Measurements from ENCODE around the gene PGM3.

Gene PGM3

GRCh38 chr6:83138758-83139157 lies 54.3 kb downstream of the PGM3 start:
- Histone ChIP-seq H3K9me3 (ENCODE audit: insufficient read depth, low read length) (no peaks in the 10 kb centered on the region), H3K4me3 (ENCODE audit: low read length) (no peak overlapping the region), H3K27ac (ENCODE audit: low read length) (no peak overlapping the region), H4K20me1 (ENCODE audit: insufficient read depth, low read length) (no peaks in the 10 kb centered on the region), H3K4me2 (ENCODE audit: low read length) (no peak overlapping the region), H3K27me3 (ENCODE audit: low read depth, low read length) (no peaks in the 10 kb centered on the region), H3K36me3 (replicated peaks; ENCODE audit: low read depth, low read length) (peaks cover 50% of the 10 kb centered on the region), H3K9ac (ENCODE audit: low read length) (no peak overlapping the region), H3K79me2 (ENCODE audit: low read length) (no peaks in the 10 kb centered on the region), H3K4me1 (ENCODE audit: low read length) (peaks cover 7% of the 10 kb centered on the region; the same call in 1 of the 2 replicates), H2AFZ (ENCODE audit: low read depth, low read length) (no peak overlapping the region)
- no peak for TF ChIP-seq EZH2phosphoT487 (IDR thresholded peaks at IDR 0.05; ENCODE audit: low read depth)
- no peak for TF ChIP-seq CTCF (IDR thresholded peaks at IDR 0.05; ENCODE audit: low read depth, low read length)

GRCh38 chr6:83138118-83138722 lies 54.8 kb downstream of the PGM3 start:
- peaks cover 48% of the 10 kb centered on the region for H3K36me3 ChIP-seq (replicated peaks; ENCODE audit: low read depth, low read length)

DNA sequence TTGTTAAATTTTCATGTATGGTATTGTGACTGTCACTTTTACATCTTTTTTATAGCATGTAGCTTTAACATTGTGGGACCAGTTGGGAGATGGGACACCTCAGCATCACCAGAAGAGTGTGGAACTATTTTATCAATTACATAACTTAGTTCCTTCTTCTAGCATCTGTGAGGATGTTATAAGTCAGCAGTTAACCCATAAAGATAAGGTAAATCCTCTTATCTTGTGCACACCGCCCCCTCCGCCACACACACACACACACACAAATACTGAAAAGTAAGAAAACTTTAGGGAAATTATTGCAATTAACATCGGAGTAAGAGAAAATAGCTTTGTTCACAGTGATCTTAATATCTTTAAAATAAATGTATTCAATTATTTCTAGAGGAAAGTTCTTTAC lies 60.9 kb downstream of the PGM3 start:
- Histone ChIP-seq H3K36me3 (replicated peaks; ENCODE audit: low read depth, low read length) (peaks cover 44% of the 10 kb centered on the region), H2AFZ (ENCODE audit: low read depth, low read length) (no peak overlapping the region), H4K20me1 (ENCODE audit: insufficient read depth, low read length) (no peaks in the 10 kb centered on the region), H3K9me3 (ENCODE audit: insufficient read depth, low read length) (no peaks in the 10 kb centered on the region), H3K79me2 (ENCODE audit: low read length) (no peaks in the 10 kb centered on the region), H3K4me1 (ENCODE audit: low read length) (peaks cover 7% of the 10 kb centered on the region; the same call in 1 of the 2 replicates), H3K27ac (ENCODE audit: low read length) (no peak overlapping the region), H3K27me3 (ENCODE audit: low read depth, low read length) (no peaks in the 10 kb centered on the region), H3K4me3 (ENCODE audit: low read length) (no peak overlapping the region), H3K9ac (ENCODE audit: low read length) (no peak overlapping the region), H3K4me2 (ENCODE audit: low read length) (no peak overlapping the region)
- TF ChIP-seq CTCF (IDR thresholded peaks at IDR 0.05; ENCODE audit: low read depth, low read length) (no peak), EZH2phosphoT487 (IDR thresholded peaks at IDR 0.05; ENCODE audit: low read depth) (no peak)

More at GRCh38 chr6:83138118-83138722, 54.8 kb downstream of the PGM3 start:
- Histone ChIP-seq H3K27me3 (ENCODE audit: low read depth, low read length) (no peaks in the 10 kb centered on the region), H3K9me3 (ENCODE audit: insufficient read depth, low read length) (no peaks in the 10 kb centered on the region), H3K4me1 (ENCODE audit: low read length) (peaks cover 7% of the 10 kb centered on the region; the same call in 1 of the 2 replicates), H4K20me1 (ENCODE audit: insufficient read depth, low read length) (no peaks in the 10 kb centered on the region), H3K4me3 (ENCODE audit: low read length) (no peak overlapping the region), H3K79me2 (ENCODE audit: low read length) (no peaks in the 10 kb centered on the region), H3K4me2 (ENCODE audit: low read length) (no peak overlapping the region), H3K9ac (ENCODE audit: low read length) (no peak overlapping the region), H3K27ac (ENCODE audit: low read length) (no peak overlapping the region), H2AFZ (ENCODE audit: low read depth, low read length) (no peak overlapping the region)
- no peak for TF ChIP-seq EZH2phosphoT487 (IDR thresholded peaks at IDR 0.05; ENCODE audit: low read depth)
- no peak for TF ChIP-seq CTCF (IDR thresholded peaks at IDR 0.05; ENCODE audit: low read depth, low read length)

DNA sequence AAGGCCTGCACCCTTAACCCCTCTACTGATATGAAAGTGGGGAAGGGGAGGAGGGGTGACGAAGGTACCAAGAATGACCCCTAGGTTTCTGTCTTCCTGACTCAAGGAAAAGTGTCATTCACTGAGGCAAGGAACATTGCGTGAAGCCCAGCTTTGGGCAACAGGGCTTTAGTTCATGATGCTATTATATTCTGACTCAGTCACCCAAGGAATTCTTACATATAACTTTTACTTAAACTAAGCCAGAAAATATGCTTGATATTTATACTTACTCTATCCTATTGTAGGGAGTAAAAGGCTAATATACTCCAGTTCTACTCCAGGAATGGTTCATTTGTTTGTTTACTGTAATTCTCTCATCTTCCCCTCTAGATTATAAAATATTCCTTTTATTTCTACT lies 65.1 kb downstream of the PGM3 start:
- no peak overlapping the region for H3K4me2 ChIP-seq (ENCODE audit: low read length)
- no peaks in the 10 kb centered on the region for H4K20me1 ChIP-seq (ENCODE audit: insufficient read depth, low read length)
- no peak overlapping the region for H3K9ac ChIP-seq (ENCODE audit: low read length)
- H3K4me3 ChIP-seq (ENCODE audit: low read length): no peak overlapping the region
- peaks cover 37% of the 10 kb centered on the region for H3K36me3 ChIP-seq (replicated peaks; ENCODE audit: low read depth, low read length)
- no peaks in the 10 kb centered on the region for H3K27me3 ChIP-seq (ENCODE audit: low read depth, low read length)
- no peaks in the 10 kb centered on the region for H3K9me3 ChIP-seq (ENCODE audit: insufficient read depth, low read length)
- TF ChIP-seq CTCF (IDR thresholded peaks at IDR 0.05; ENCODE audit: low read depth, low read length): no peak
- no peak for TF ChIP-seq EZH2phosphoT487 (IDR thresholded peaks at IDR 0.05; ENCODE audit: low read depth)
- H3K4me1 ChIP-seq (ENCODE audit: low read length): no peaks in the 10 kb centered on the region
- no peak overlapping the region for H3K27ac ChIP-seq (ENCODE audit: low read length)
- no peak overlapping the region for H2AFZ ChIP-seq (ENCODE audit: low read depth, low read length)
- H3K79me2 ChIP-seq (ENCODE audit: low read length): no peaks in the 10 kb centered on the region
